ENCODE data around the gene IL1R2.

IL1R2 gene, protein sequence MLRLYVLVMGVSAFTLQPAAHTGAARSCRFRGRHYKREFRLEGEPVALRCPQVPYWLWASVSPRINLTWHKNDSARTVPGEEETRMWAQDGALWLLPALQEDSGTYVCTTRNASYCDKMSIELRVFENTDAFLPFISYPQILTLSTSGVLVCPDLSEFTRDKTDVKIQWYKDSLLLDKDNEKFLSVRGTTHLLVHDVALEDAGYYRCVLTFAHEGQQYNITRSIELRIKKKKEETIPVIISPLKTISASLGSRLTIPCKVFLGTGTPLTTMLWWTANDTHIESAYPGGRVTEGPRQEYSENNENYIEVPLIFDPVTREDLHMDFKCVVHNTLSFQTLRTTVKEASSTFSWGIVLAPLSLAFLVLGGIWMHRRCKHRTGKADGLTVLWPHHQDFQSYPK

DNA sequence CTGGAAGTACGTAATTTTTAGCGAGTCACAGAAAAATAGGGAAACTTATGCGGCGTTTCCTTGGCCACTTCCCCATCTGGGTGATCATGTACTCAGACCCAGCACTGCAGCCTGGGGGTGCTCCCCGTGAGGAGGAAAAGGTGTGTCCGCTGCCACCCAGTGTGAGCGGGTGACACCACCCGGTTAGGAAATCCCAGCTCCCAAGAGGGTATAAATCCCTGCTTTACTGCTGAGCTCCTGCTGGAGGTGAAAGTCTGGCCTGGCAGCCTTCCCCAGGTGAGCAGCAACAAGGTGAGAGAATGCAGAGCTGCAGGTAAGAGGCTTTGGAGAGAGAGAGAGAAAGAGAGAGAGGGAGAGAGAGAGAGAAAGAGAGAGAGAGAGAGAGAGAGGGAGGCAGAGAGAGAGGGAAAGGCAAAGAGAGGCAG lies at the start of gene IL1R2:
Gene IL1R2 (plus strand): TSS at position 240 of the 425 bp plus-strand sequence. CDS start 16,616 bp downstream, outside the sequence.
- DNase-seq = no peak

DNA sequence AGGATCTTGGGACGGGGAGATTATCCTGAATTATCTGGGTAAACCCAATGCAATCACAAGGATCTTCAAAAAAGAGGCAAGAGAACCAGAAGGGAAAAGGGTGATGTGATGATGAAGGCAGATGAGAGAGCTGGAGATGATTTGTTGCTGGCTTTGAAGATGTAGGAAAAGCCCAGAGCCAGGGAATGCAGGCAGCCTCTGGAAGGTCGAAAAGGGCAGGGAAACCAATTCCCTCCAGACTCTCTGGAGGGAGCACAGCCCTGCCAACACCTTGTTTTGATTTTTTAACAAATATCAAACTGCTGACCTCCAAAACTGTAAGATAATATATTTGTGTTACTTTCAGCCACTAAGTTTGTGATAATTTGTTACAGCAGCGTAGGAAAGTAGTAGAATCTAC lies 48.9 kb upstream of the IL1R2 start:
- DNase-seq = no peak

DNA sequence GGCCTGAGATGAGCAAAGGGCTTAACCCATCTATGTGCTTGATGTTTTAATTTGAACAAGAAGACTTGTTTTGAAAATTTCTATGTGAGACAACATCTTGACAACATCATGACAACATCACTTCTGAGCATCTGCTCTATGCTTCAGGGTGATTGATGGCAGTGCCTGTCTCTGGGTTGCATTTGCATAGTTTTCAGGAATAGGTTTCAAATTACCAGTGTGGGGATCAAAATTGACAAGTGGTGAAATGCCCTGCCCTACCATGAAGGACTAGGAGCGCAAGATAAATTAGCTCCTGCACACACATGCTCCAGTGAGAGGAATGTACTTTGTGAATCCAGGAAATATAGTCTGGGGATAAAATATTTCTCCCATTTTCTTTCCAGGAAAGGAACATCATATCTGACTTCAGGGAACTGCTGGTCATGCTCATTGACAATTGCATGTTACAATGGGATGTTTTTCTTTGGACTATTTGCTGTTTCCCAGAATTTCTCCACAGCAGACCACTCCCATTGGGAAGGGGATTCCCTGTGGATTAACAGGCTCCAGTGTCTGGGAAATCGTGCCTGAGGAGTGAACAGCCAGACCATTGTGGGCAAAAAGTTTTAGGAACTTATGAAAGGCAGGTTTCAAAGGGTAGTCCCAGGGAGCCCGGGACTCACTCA lies 45.3 kb upstream of the IL1R2 start:
- DNase-seq = no peak

DNA sequence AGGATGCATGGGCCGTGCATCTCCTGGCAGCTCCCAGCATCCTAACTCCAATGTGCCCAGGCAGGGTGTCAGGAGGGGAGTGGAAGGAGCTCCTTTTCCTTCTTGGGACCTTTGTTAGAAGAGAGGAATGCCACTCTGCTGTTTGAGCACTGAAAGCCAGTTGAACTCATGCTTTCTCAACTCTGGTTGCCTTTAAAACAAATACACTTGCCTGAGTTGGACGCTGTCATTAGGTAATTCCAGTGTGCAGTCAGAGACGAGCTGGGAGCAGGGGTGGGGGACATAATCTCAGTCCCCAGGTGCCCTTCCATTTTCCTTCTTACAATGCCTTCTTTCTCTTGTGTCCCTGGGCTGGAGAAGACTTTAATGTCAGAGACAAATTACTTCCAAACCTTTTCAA lies 44.4 kb upstream of the IL1R2 start:
- DNase-seq = no peak

DNA sequence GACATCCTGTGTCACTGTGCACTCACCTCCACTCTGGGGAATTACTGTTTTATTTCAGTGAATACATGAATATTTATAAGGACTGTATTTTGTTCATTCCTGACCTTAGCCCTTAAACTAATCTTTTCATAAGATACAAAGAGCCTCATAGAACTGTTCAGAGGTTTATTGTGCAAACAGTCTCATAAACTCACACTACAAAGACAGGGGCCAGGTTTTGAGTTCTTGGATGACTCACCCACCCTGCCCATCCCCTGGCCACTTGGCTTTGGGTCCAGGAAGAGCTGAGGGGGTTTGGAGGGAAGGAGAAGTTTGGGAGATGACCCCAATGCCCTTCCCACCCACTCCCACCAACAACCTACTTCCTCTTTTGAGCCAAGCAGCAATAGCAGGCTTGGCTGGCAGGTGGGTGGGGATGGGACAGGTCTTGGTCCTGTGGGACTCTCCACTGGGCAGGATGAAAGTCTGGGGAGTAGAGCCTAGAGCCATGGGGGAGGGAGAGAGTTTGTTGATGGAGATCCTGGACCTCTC lies 43.1 kb upstream of the IL1R2 start:
- no peak for DNase-seq

DNA sequence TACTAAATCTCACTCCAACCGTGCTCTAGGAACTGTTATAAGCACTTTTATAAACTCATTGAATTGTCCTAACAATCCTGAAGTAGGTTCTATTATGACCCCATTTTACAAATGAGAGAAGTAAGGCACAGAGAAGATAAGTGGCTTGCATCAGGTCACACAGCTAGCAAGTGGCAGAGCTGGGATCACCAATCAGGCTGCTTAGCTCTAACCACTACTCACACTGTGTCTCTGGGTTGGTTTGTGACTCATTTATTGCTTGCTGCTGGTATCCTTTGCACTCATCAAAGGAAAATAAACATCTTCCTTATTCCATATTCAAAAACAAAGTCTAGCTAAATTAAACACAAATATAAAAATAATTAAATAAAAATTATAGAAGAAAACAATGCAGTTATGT lies 42.5 kb upstream of the IL1R2 start:
- DNase-seq = no peak

DNA sequence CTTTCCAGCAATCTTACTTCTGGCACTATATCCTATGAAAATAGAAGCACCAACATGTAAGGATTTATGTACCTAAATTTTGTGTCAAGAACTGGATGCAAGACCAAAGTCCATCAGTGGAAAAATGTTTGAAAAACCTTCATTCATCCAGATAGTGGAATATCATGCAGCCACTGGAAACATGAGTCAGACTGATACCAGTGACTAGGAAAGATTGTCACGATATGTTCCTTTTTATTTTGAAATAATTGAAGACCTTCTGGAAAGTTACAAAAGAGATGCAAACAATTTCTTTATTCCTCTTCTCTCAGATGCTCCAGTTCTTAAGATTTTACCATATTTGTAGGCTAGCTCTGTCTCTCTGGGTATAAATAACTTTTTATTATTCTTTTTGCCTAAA lies 40.5 kb upstream of the IL1R2 start:
- DNase-seq = no peak

DNA sequence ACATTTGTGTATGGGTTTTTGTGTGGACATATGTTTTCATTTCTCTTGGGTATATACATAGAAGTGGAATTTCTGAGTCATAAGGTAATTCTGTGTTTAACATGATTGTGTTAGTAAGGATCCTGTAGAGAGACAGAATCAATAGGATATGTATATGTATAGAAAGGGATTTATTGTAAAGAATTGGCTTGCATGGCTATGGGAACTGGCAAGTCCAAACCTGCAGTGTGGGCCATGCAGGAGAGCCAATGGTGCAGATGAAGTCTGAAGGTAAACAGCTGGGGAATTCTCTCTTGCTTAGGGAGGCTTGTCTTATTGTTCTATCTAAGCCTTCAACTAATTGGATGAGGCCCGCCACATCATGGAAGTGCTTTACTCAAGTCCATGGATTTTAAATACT lies 39.2 kb upstream of the IL1R2 start:
- DNase-seq = no peak

DNA sequence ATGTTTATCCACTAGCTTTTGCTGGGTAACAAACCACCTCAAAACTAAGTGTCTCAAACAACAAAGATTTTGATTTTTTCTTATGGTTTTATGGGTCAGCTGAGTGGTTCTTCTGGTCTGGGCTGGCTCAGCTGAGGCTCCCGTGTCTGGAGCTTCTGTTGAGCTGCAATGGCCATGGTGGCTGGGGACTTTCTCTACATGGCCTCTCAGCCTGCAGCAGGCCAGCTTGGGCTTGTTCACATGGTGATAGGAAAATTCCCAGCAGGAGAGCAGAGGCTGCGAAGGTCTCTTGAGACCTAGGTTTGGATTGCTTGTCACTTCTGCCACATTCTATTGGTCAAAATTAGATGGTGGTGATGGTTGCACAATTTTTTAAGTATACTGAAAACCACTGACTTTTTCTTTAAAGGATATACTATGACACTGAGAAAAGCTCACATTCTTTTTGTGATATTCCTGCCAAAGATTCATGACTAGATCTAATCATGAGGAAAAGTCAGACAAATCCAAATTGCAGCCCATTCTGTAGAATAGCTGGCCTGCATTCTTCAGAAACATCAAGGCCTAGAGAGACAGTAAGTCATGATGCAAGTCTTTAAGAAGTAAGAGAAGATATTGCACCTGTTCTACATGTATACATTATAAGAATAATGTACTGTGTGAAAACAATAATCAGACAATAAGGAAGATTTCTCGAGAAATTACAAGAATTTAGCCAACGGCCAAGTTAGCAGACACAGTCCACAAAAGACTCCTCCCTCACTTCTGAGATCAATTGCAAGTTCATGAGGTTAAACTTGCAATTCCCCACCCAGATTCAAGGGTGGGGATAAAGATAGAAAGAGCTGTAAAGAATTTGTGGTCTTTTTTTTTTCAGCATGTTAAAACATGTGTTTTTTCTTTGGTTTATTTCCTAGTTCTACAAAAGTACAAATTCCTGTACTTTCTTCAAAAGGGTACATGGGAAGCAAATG lies 35.0 kb upstream of the IL1R2 start:
- no peak for DNase-seq

DNA sequence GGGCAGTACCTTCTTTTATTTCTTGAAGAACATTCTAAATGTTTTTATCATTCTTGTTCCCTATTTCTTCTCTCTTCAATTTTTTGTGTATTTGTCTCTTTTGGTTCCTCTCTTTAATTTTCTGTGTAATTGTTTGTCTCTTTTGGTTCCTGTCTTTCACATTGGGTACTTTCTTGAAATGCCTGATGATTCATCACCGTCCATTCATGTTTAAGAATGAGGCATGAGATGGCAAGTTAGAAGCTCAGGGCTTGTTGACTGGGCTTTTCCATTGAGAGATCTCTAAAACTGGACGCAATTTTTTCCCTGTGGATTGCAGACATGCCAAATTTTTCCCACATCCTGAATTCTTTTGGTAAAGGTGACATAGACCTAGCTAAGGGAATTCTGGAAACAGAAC lies 33.7 kb upstream of the IL1R2 start:
- DNase-seq = no peak

DNA sequence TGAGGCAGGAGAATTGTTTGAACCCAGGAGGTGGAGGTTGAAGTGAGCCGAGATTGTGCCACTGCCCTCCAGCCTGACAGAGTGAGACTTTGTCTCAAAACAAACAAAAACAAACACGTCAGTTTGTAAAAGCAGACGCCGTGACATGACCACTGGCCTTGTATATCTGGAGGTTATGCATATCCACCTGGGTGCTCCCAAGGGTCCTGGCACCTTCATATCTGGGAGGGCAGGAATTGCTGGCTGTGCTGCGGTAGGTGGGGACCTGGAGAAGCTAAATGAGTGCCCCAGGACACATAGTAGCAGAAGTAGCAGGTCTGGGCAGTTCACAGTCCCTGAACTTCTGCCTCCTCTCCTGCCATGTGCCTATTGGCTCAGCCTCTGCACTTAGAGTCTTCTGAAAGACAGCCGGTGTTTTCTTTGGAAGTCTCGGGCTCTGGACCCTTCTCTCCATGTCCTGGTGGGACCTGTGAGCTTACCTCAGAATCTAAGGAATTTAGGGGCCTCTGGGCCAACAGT lies 30.9 kb upstream of the IL1R2 start:
- DNase-seq = no peak

DNA sequence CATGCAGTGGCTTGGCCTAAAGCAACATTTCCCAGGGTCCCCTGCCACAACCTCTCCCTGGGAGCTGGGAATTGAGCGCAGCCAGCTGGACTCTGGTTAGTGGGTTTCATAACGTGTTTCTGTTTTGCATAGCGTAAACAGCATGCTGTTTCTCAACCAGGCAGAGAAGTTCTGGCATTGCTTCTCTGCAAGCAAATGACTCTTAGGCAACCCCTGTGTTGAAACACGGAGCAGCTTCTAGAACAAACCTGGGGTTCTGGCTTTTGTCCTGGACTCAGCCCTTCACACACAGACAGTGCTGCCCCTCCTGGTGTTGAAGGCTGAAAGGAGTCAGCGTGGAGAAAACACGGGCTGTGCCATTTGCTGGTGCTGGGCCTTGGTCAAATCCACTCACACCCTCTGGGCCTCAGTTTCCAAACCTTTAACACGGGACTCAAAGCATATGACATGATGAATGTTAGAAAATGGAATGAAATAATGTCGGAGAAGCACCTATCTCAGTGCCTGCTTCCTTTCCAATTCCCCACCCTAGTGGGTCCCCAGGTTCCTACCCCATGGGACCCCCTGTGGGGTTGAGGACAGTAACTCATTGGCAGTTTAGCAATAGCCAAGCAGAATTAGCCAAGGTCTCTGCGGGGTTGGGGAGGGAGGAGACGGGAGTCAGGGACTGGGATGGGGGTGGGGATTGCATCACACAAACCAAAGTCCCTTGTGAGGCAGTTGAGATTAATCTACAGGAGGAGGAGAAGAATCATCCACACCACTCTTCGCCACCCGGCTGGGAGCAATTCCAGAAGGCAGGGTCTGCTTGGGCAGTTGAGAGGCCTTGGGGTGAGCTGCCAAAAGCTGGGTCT lies 30.2 kb upstream of the IL1R2 start:
- no peak for DNase-seq

DNA sequence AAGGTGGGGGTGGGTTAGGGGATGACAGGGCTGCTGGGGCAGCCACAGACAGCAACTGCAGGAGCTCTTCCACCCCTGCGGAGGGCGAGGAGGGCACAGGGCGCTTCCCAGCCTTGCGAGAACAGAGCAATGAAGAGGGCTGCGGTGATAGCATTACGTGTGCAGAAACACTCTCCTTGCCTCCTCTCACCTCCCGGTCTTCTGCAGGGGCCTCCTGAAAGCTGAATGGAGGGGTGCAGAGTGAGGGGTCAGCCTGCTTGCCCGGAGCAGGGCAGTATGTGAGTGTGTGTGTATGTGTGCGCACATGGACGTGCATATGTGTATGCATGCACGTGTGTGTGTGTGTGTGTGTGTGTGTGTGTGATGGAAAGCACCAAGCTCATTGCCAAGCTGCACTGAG lies 29.5 kb upstream of the IL1R2 start:
- no peak for DNase-seq

DNA sequence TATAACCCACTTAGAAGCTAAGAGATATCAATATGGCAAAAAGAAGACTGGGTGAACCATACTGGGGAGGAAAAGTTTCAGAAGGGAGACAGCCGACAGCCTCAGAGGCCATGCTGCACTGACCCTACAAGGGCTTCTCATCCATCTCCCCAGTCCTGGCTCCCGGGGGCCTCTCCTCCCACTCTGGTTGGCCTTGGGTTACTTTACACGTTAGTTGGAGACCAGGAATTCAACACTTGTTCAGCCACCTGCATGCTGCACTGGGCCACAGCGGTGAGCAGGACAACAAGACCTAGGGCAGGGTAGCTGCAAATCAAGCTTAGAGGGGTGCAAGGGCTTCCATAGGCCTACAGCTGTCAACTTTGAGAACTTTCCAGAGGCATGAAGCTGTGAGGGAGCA lies 28.6 kb upstream of the IL1R2 start:
- no peak for DNase-seq

DNA sequence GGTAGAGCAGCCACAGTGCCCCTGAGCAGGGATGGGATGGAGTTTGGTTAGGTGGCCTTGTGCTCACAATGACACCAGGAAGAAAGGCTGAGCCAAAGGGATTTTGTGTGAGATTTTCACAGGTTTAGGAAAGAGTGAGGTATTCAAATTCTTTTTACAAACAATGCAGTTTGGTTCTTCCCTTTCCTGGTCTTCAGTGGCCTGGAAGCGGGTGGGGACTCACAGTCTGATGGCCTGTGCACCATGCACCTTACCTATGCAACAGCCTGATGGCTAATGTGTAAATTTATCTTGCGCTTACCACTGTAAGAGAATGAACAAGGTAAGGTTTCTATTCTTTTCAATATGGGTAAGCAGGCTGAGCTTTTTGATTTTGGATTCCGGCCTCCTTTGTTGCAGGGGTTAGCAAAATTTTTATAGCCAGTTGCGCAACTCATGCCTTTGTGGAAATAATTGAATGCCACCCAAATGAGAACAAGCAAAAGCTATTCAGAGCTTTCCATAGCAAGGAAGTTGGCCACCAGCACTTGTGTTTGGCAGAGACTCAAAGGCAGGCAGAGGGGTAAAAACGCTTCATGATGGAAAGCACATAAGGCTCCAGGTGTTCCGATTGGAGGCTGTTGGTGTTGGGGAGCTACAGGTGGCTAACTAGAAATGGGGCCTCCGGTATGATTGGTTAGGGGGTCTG lies 23.8 kb upstream of the IL1R2 start:
- DNase-seq = no peak

DNA sequence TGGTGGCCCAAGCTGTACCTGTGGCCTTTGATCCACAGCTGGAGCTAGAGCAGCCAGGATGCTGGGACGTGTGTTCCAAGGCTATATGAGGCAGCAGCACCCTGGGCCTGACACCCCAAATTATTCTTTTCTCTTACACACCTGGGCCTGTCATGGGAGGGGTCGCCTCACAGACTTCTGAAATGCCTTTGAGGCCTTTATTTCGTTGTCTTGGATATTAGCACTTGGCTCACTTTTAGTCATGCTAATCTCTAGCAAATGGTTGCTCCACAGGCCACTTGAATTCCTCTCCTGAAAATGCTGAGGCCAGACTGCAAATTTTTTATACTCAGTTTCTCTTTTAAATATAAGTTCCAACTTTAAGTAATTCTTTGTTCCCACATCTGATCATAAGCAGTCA lies 22.0 kb upstream of the IL1R2 start:
- DNase-seq = no peak

DNA sequence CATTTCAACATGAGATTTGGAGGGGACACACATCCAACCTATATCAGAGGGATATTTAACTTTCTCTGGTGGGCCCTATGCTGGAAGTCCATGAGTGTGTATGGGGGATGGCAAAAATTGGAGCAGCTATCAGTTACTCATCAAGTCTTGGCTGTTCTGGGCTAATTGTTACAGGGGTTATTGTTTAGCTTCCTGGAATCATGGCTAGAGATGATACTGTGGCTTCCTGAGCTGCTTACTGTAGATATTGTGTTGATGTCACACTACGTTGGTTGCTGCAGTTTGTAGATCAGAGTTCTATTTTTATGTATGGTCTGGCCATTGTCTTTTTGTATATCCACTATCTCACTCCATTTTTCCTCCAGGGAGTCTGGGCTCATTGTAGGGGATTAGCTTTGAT lies 20.9 kb upstream of the IL1R2 start:
- no peak for DNase-seq

DNA sequence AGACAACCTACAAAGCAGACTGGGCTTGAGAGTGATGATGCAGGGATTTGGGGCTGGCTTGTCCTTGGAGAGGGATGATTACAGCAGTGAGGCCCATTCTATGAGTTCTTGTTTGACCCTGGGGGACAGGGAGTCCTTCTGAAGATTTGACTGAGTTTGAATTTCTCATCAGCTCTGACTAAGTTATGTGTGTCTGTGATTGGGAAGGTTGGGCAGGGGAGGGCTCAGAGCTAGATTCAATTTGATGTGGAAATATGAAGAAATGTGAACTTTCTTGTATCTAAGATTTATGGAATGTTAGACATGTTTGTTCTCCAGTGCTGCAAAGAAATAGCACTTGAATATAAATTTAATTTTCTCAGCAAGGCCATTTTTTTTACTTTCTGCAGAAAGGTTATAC lies 19.9 kb upstream of the IL1R2 start:
- DNase-seq = no peak

DNA sequence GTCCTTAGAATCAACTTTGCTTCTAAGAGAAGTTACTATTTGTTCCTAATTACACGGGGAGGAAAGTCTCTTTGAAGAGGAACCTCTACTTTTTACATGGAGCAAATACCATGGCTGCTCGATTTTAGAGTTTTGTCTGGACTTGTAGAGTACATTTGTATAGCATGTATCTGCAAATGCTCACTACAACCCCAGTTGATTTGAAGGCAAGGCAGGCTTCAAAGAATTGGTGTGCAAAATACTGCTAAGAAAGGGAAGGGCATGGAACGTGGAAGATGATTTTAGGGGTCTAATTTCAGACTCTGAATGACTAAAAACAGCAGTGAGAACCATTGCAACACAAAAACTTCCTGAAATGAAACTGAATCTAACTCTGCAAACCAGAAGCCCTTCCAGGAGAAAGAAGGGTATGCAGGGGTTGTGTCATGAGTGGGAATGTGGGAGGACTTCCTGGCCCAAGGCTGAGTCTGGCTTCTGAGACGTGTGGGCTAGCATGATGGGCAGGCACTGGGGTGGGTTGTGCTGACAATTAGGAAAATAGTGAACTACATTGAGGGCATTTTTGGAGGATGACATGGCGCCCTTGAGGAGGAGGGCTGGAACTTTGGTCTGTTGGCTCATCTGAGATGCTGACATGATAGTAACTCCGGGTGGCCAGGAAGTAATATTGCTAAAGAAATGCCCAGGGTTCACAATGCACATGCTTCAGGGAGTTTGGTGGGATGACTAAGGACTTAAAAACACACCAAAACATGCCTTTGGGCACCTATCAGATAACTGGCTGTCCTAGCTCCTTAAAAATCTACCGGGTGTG lies 18.9 kb upstream of the IL1R2 start:
- DNase-seq = no peak

DNA sequence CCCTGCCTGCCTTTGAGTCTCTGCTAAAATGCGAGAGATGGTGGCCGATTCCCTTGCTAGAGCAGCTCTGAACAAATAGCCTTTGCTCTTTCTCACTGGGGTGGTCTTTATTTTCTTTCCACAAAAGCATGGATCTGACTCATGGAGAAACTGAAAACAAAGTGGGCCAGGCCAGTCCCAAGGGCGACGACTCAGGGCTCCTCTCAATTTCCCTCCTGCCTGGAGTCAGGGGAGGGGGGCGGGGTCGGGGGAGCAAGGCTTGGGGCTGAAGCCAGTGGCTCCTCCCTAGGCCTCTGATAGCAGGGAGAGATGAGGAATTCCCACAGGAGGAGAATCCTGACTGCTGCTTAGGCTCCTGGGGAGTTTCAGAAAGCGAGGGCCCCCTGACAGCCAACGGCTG lies 17.1 kb upstream of the IL1R2 start:
- DNase-seq = no peak
